Spleen (tissue), 7 donors: ENCODE data around the gene TCF19.

Experiments used
- CTCF ChIP-seq, 11 experiments: fragments of 200-600 bp in 7 of 11; fragments of 450-650 bp in 4 of 11; sonication (generic) in 4 of 11; IDR thresholded peaks in 8 of 11; conservative IDR thresholded peaks in 3 of 11; 1 replicate in 7 of 11; 2 replicates in 4 of 11; pipeline versions ENCODE4 v1.4.0 to v1.8.0; 2016 to 2021; ENCODE audit warnings: antibody characterized with exemption in 11 of 11, inconsistent platforms in 4 of 11, mild to moderate bottlenecking in 1 of 11
- POLR2A ChIP-seq, 3 donors: fragments of 450-650 bp; IDR thresholded peaks; one replicate each; pipeline ENCODE4 v1.5.1; 2017; ENCODE audit warnings: antibody characterized with exemption in 3 of 3, mild to moderate bottlenecking in 1 of 3
- POLR2AphosphoS5 ChIP-seq, 3 donors: sonication (generic); formaldehyde crosslinking; IDR thresholded peaks; one replicate each; pipeline ENCODE4 v1.5.1; 2017; ENCODE audit warnings: antibody characterized with exemption in 3 of 3
- donor health status: DM: no; HTN: no; CAD: no; lungs with moderate emphysema.
- donor health status: DM: no; HTN: no; CAD: no.
- donor health status: DM: no; HTN: no; CAD: no.

GRCh38 chr6:31139599-31139998 is 18.8 kb upstream of the TCF19 start:
- TF ChIP-seq CTCF (IDR thresholded peaks at IDR 0.05 in 8 of 11, conservative IDR thresholded peaks at IDR 0.05 in 3 of 11) (no peak), POLR2A (IDR thresholded peaks at IDR 0.05) (no peak), POLR2AphosphoS5 (IDR thresholded peaks at IDR 0.05) (no peak)
